ENCODE data around the gene CDKAL1.

Gene CDKAL1

DNA sequence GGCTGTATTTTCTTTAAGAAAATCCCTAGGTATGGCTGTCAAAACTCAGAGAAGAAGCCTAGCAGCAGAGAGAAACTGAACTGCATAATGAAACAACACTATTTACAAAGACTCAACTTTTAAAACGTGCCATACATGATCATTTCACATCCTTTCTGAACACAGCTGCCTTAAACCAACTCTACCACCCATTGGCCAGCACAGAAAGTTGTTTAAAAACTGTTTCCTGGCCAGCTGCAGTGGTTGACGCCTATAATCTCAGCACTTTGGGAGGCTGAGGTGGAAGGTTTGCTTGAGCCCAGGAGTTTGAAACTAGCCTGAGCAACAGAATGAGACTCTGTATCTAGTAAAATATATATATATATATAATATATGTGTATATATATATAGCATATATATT, 722.9 kb downstream of the CDKAL1 start:
- no peaks in the 10 kb centered on the region for H3K9me3 ChIP-seq (ENCODE audit: control insufficient read depth, insufficient read depth, low read length)
- no peak overlapping the region for H3K27ac ChIP-seq (ENCODE audit: low read depth, low read length)
- no peaks in the 10 kb centered on the region for H3K4me1 ChIP-seq (ENCODE audit: control insufficient read depth, insufficient read depth, low read length)
- no peaks in the 10 kb centered on the region for H3K27me3 ChIP-seq (ENCODE audit: control insufficient read depth, insufficient read depth, low read length)
- no peaks in the 10 kb centered on the region for H3K36me3 ChIP-seq (ENCODE audit: control insufficient read depth, insufficient read depth, low read length)
- H3K4me3 ChIP-seq (ENCODE audit: low read depth, low read length), result no peak overlapping the region
- no peak overlapping the region for H3K9ac ChIP-seq (ENCODE audit: low read depth, low read length)

GRCh38 chr6:21258665-21259064, 724.4 kb downstream of the CDKAL1 start:
- Histone ChIP-seq H3K9ac (ENCODE audit: low read depth, low read length) (no peak overlapping the region), H3K4me3 (ENCODE audit: low read depth, low read length) (no peak overlapping the region), H3K36me3 (ENCODE audit: control insufficient read depth, insufficient read depth, low read length) (no peaks in the 10 kb centered on the region), H3K27ac (ENCODE audit: low read depth, low read length) (no peak overlapping the region), H3K27me3 (ENCODE audit: control insufficient read depth, insufficient read depth, low read length) (no peaks in the 10 kb centered on the region), H3K9me3 (ENCODE audit: control insufficient read depth, insufficient read depth, low read length) (no peaks in the 10 kb centered on the region), H3K4me1 (ENCODE audit: control insufficient read depth, insufficient read depth, low read length) (no peaks in the 10 kb centered on the region)

DNA sequence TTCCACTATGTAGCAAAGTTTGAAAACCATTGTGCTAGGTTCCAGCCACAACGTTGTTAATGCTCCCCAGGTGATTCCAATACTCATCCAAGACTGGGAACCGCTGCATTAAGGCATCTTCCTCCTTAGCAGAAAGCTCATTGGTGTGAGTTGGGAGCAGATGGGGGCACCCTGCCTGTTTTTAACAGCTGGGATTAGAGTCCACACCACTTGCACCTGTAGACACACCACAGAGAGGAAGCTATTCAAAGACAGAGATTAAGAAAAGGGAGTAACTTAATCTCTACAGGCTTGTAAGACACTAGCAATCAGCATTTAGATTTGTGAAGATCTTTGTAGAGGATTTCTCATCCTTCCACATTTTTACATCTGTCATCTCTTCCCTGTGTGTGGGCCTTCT, 725.4 kb downstream of the CDKAL1 start:
- no peak overlapping the region for H3K9ac ChIP-seq (ENCODE audit: low read depth, low read length)
- no peaks in the 10 kb centered on the region for H3K9me3 ChIP-seq (ENCODE audit: control insufficient read depth, insufficient read depth, low read length)
- no peaks in the 10 kb centered on the region for H3K27me3 ChIP-seq (ENCODE audit: control insufficient read depth, insufficient read depth, low read length)
- no peaks in the 10 kb centered on the region for H3K36me3 ChIP-seq (ENCODE audit: control insufficient read depth, insufficient read depth, low read length)
- no peak overlapping the region for H3K4me3 ChIP-seq (ENCODE audit: low read depth, low read length)
- H3K27ac ChIP-seq (ENCODE audit: low read depth, low read length), result no peak overlapping the region
- H3K4me1 ChIP-seq (ENCODE audit: control insufficient read depth, insufficient read depth, low read length), result no peaks in the 10 kb centered on the region

DNA sequence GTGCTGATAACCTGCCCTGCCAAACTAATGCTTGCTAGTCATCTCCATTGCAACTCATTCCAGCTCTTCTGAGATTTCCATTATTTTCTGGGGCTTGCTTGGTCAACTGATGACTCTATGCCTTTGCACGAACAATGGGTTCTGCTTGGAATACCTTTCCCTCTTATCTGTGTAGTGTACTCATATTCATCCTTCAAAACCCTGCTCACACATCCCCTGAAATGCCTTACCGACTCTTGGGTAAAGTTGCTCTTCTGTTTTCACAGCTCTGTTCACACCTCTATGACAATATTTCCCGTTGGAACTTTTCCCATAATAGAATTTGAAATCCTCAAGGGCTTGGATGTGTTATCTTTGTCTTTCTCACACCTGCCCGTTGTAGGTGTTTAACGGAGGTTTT, 728.2 kb downstream of the CDKAL1 start:
- Histone ChIP-seq H3K27me3 (ENCODE audit: control insufficient read depth, insufficient read depth, low read length) (no peaks in the 10 kb centered on the region), H3K27ac (ENCODE audit: low read depth, low read length) (no peak overlapping the region), H3K36me3 (ENCODE audit: control insufficient read depth, insufficient read depth, low read length) (no peaks in the 10 kb centered on the region), H3K4me1 (ENCODE audit: control insufficient read depth, insufficient read depth, low read length) (no peaks in the 10 kb centered on the region), H3K9ac (ENCODE audit: low read depth, low read length) (no peak overlapping the region), H3K4me3 (ENCODE audit: low read depth, low read length) (no peak overlapping the region), H3K9me3 (ENCODE audit: control insufficient read depth, insufficient read depth, low read length) (no peaks in the 10 kb centered on the region)

DNA sequence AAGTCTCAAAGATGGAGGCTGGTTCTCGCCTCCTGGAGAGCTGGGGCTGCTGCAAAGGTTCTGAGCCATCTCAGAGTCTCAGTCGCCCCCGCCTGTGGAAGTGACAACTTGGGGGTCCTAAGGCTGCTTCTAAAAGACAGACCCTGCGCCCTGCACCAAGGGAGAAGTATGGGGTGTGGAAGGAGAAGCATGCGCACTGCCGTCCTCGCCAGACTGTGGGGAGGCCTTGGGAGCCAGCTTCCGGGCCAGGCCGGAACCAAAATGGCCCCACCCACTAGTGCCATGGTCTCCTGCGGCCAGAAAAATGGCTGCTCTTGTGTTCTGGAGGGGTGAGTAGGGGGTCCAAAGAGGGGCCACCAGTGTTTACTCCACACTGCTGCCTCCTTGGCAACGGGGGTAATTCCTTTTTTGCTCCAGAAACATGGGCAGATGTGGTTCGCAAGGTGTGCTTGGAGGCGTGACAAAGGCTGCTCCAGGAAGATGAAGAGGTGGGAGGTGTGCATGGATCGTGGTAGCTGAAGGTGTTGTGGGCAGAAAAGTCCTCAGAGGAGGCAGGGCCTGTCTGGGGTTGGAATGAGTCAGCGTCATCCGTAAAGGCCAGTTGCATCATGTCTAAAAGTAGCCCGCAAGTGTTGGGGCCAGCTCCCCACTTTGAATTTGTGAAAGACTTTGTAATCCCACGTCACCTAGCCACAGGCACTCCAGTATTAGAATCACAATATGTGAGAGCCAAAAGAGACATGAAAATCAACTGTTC, 729.5 kb downstream of the CDKAL1 start:
- H3K27ac ChIP-seq (ENCODE audit: low read depth, low read length), result no peak overlapping the region
- H3K36me3 ChIP-seq (ENCODE audit: control insufficient read depth, insufficient read depth, low read length), result no peaks in the 10 kb centered on the region
- H3K27me3 ChIP-seq (ENCODE audit: control insufficient read depth, insufficient read depth, low read length), result no peaks in the 10 kb centered on the region
- H3K4me3 ChIP-seq (ENCODE audit: low read depth, low read length), result no peak overlapping the region
- no peak overlapping the region for H3K9ac ChIP-seq (ENCODE audit: low read depth, low read length)
- H3K4me1 ChIP-seq (ENCODE audit: control insufficient read depth, insufficient read depth, low read length), result no peaks in the 10 kb centered on the region
- H3K9me3 ChIP-seq (ENCODE audit: control insufficient read depth, insufficient read depth, low read length), result no peaks in the 10 kb centered on the region

GRCh38 chr6:21264288-21265033, 730.2 kb downstream of the CDKAL1 start:
- Histone ChIP-seq H3K4me3 (ENCODE audit: low read depth, low read length) (no peak overlapping the region), H3K4me1 (ENCODE audit: control insufficient read depth, insufficient read depth, low read length) (no peaks in the 10 kb centered on the region), H3K9ac (ENCODE audit: low read depth, low read length) (no peak overlapping the region), H3K27me3 (ENCODE audit: control insufficient read depth, insufficient read depth, low read length) (no peaks in the 10 kb centered on the region), H3K27ac (ENCODE audit: low read depth, low read length) (no peak overlapping the region), H3K9me3 (ENCODE audit: control insufficient read depth, insufficient read depth, low read length) (no peaks in the 10 kb centered on the region), H3K36me3 (ENCODE audit: control insufficient read depth, insufficient read depth, low read length) (no peaks in the 10 kb centered on the region)

DNA sequence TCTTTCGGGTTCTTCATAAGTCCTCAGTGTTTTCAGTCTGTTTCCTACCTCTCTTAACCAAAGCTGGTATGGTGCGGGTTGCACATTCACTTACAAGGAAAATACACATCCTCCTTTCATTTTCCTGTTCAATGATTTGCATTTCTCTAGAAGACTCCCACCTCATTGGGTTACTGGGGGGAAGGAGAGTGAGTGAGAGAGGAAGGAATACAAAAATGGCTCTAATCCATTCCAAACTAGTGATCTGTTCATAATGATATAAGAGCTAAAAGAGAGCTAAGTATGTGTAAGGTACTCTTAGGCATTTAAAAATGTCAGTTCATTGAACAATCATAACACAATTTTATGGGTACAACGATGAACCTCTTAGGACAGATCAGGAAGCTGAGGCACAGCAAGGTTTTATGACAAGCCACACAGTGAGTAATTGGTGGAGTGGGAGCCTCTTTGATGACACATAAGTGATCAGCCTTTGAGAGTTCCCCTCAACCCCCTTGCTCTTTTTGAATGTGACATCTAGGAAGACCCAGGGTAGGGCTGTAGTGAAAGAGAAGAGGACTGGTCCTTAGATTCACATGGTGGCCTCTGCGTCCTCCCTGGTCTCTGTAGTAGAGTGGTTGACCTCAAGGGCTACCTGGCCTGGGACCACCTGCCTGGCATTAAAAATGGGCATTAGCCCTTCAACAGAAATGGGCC, 730.9 kb downstream of the CDKAL1 start:
- H3K9me3 ChIP-seq (ENCODE audit: control insufficient read depth, insufficient read depth, low read length), result no peaks in the 10 kb centered on the region
- H3K4me3 ChIP-seq (ENCODE audit: low read depth, low read length), result no peak overlapping the region
- H3K27ac ChIP-seq (ENCODE audit: low read depth, low read length), result no peak overlapping the region
- H3K4me1 ChIP-seq (ENCODE audit: control insufficient read depth, insufficient read depth, low read length), result no peaks in the 10 kb centered on the region
- no peaks in the 10 kb centered on the region for H3K36me3 ChIP-seq (ENCODE audit: control insufficient read depth, insufficient read depth, low read length)
- H3K27me3 ChIP-seq (ENCODE audit: control insufficient read depth, insufficient read depth, low read length), result no peaks in the 10 kb centered on the region
- no peak overlapping the region for H3K9ac ChIP-seq (ENCODE audit: low read depth, low read length)

- H3K4me1 ChIP-seq (ENCODE audit: control insufficient read depth, insufficient read depth, low read length), result peaks cover under 1% of the 10 kb centered on the region; the same call in 1 of the 2 replicates
- no peak overlapping the region for H3K9ac ChIP-seq (ENCODE audit: low read depth, low read length)
- no peaks in the 10 kb centered on the region for H3K36me3 ChIP-seq (ENCODE audit: control insufficient read depth, insufficient read depth, low read length)
- H3K27ac ChIP-seq (ENCODE audit: low read depth, low read length), result no peak overlapping the region
- H3K9me3 ChIP-seq (ENCODE audit: control insufficient read depth, insufficient read depth, low read length), result no peaks in the 10 kb centered on the region
- no peak overlapping the region for H3K4me3 ChIP-seq (ENCODE audit: low read depth, low read length)
- no peaks in the 10 kb centered on the region for H3K27me3 ChIP-seq (ENCODE audit: control insufficient read depth, insufficient read depth, low read length)
Measured at GRCh38 chr6:21265730-21266044, 731.4 kb downstream of the CDKAL1 start.

DNA sequence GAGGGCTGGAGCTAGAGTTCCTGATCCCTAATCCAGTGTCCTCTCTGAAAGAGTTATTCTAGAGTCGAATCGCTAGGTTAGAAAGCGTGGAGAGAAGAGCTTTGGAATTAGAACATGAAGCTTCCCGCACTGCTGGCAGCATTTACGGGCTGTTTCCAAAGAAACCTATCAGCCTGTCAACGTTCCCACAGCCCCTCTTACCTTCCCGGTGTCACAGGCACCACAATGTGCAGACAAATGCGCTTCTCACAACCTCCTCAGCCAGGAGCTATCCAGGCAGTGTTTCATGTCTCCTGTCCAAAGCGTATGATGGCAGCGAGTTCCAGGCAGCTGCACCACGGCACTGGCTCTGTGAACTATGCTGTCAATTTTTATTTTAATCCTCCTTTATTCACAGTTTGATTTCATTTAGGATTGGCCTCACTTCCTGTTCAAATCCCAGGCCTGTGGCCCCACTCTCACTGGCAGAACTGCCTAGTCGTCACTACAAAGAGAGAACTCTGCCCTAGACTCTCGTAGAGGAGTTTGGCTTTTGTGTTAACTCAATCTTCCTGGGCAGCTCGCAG, 736.5 kb downstream of the CDKAL1 start:
- Histone ChIP-seq H3K9ac (ENCODE audit: low read depth, low read length) (no peak overlapping the region), H3K9me3 (ENCODE audit: control insufficient read depth, insufficient read depth, low read length) (no peaks in the 10 kb centered on the region), H3K4me3 (ENCODE audit: low read depth, low read length) (no peak overlapping the region), H3K4me1 (ENCODE audit: control insufficient read depth, insufficient read depth, low read length) (peaks cover 6% of the 10 kb centered on the region; the same call in 1 of the 2 replicates), H3K27ac (ENCODE audit: low read depth, low read length) (no peak overlapping the region), H3K27me3 (ENCODE audit: control insufficient read depth, insufficient read depth, low read length) (no peaks in the 10 kb centered on the region), H3K36me3 (ENCODE audit: control insufficient read depth, insufficient read depth, low read length) (no peaks in the 10 kb centered on the region)

DNA sequence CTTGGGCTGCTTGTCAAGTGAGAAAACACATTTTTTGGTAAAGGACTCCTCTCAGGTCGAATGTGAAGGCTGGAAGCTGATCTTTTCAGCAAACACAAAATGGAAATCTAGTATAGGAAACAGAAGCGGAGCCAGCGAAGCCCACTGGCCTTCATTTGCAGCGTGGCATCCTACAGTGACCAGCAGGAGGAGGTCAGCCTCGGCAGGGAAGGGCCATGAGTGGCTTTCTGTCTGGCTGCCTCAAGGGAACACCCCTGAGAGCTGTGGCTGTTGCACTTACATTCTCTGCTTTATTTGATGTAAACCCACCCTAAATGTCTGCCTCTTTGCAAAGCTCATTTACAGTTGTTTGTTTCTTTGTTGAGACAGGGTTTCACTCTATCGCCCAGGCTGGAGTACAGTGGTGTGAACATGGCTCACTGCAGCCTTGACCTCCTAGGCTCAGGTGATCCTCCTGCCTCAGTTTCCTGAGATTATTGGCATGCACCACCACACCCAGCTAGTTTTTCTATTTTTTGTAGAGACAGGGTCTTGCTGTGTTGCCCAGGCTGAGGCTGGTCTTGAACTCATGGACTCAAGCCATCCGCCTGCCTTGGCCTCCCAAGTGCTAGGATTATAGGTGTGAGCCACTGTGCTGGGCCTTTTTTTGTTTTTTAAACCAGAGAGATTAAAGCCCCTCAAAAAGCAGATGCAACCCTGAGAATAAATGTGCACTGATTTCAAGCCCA, 737.3 kb downstream of the CDKAL1 start:
- no peak overlapping the region for H3K4me3 ChIP-seq (ENCODE audit: low read depth, low read length)
- H3K4me1 ChIP-seq (ENCODE audit: control insufficient read depth, insufficient read depth, low read length), result peaks cover 10% of the 10 kb centered on the region; the same call in 1 of the 2 replicates
- H3K36me3 ChIP-seq (ENCODE audit: control insufficient read depth, insufficient read depth, low read length), result no peaks in the 10 kb centered on the region
- H3K9ac ChIP-seq (ENCODE audit: low read depth, low read length), result no peak overlapping the region
- H3K27ac ChIP-seq (ENCODE audit: low read depth, low read length), result no peak overlapping the region
- H3K27me3 ChIP-seq (ENCODE audit: control insufficient read depth, insufficient read depth, low read length), result no peaks in the 10 kb centered on the region
- no peaks in the 10 kb centered on the region for H3K9me3 ChIP-seq (ENCODE audit: control insufficient read depth, insufficient read depth, low read length)

All from HUES48 (cell line).